Measurements from ENCODE around the gene ANGPTL2.

The ANGPTL2 gene

DNA sequence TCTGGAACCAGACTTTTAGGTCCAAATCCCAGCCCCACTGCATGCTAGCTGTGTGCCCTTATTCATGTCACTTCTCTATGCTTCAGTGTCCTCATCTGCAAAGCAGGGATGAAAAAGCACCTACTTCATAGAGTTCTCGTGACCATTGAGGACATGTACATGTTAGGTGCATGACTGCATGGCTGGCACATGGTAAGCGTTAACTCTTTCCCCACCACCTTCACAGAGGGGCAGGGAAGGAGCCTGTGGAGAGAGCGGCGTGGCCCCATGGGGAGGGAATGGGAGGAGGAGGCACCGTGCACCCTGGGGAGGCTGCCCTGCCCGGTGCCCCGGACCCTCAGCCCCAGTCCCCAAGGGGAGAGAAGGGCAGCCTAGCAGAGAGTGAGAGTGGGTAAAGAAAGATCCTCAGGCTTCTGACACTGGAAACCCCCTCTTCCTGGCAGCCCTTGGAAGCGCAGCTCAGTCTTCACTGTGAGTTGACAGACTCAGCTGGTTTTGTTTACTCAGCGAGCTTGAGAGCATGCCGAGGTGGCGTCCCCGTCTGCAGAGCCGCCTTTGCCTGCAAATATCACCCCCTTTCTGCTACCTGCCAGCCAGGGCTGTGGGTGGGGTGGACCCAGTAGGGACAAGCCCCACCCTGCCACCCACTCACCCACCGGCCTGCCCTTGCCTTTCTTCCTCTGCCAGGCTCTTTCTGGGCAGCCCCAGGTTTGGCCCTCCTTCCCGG is 10.6 kb upstream of the ANGPTL2 start:
- ChIA-PET CTCF (interaction anchor here (0.7 kb wide), 1 partner anchor 192 kb away, joined by 4 read pairs; no protein-coding TSS in a partner anchor), POLR2A (ENCODE audit: low non-redundant PET) (no interaction called here)
- DNase-seq (ENCODE audit: low spot score): no peak
- TF ChIP-seq, protein P1, sequence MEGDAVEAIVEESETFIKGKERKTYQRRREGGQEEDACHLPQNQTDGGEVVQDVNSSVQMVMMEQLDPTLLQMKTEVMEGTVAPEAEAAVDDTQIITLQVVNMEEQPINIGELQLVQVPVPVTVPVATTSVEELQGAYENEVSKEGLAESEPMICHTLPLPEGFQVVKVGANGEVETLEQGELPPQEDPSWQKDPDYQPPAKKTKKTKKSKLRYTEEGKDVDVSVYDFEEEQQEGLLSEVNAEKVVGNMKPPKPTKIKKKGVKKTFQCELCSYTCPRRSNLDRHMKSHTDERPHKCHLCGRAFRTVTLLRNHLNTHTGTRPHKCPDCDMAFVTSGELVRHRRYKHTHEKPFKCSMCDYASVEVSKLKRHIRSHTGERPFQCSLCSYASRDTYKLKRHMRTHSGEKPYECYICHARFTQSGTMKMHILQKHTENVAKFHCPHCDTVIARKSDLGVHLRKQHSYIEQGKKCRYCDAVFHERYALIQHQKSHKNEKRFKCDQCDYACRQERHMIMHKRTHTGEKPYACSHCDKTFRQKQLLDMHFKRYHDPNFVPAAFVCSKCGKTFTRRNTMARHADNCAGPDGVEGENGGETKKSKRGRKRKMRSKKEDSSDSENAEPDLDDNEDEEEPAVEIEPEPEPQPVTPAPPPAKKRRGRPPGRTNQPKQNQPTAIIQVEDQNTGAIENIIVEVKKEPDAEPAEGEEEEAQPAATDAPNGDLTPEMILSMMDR (conservative IDR thresholded peaks at IDR 0.05; ENCODE audit: low read depth): no peak
- H3K27ac ChIP-seq: no peak overlapping the region

DNA sequence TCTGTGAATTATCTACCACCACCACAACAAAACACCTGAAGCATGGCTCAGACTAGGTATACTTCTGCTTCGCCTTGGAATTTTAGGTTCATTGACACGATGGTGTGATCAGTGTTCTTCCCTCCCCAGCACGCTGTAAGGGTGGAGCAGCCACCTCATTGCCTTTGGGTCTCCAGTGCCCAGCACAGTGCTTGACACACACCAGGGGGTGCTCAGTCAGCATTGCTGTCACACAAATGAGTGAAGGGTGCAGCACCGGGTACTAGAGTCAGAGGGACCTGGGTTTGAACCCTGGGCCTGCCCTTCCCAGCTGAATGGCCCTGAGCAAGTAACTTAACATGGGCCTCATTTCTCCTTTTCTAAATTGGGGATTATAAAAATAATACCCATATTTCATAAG is 9.9 kb upstream of the ANGPTL2 start:
- ChIA-PET CTCF (interaction anchor here (0.6 to 0.7 kb wide), 2 partner anchors 174 to 1204 kb away, joined by 3 to 4 read pairs; no protein-coding TSS in a partner anchor), POLR2A (ENCODE audit: low non-redundant PET) (no interaction called here)

DNA sequence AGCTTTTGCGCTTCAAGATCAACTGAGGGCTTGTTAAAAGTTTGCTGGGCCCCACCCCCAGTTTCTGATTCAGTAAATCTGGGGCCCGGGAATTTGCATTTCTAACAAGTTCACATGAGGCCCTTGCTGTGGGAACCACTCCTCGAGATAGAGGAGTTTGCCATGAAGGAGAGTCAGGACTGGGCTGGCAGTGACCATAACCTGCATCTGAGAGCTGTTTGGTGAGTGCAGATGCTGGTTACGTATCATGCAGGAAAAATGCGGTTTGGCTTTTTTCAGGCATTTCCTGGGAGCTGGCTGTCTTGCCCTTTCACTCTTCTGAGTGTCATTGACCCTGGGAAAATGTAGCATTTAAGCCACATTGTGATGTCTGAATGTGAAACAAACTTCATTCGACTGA is 9.4 kb upstream of the ANGPTL2 start:
- TF ChIP-seq, protein P1 (conservative IDR thresholded peaks at IDR 0.05; ENCODE audit: low read depth): no peak
- DNase-seq (ENCODE audit: low spot score): peak; percentile 74
- ChIA-PET POLR2A (ENCODE audit: low non-redundant PET) (no interaction called here), CTCF (interaction anchor here (0.6 to 1.0 kb wide), 3 partner anchors 174 to 1205 kb away, joined by 3 to 4 read pairs (median 3); no protein-coding TSS in a partner anchor)
- peak overlapping the region; percentile 59 for H3K27ac ChIP-seq

More for the DNA sequence above, 9.9 kb upstream of the ANGPTL2 start:
- no peak overlapping the region for H3K27ac ChIP-seq
- TF ChIP-seq, protein P1 (conservative IDR thresholded peaks at IDR 0.05; ENCODE audit: low read depth): no peak
- no peak for DNase-seq (ENCODE audit: low spot score)

DNA sequence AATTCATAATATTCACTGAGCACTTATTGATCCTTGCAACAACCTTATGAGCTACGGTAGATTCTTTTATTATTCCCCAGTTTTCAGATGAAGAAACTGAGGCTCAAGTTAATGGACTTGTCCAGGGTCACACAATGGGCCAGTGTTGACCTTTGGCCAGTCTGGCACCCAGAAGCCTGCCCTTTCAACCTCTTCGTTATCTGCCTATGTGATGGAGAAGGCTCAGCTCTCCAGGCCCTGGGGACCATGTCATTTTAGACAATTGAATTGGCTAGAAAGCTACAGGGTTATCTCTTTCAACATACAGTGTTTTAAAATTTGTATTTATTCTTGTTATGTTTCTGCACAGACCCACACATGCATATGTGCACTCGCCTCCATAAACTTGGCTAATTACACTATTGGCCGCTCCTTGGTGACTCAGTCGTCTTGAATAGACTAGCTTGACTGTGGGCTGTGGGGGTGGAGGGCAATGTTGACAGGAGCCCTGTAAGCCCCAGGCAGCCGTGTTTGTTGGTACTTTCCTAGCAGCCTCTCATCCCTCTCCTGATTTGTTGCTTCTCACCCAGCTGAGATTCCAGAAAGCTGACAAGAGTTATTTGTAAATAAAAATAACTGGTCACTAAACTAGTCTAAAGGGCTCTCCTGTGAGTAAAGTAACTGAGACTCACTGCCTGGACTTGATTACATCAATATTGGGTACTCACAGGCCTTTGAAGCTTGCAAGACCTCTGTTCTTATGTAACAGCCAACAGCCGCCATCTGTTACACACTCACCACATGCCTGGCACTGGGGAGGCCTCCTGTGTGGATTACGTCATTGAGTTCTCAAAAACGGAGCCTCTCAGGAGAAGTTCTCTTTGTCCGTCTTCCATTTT is 8.5 kb upstream of the ANGPTL2 start:
- H3K27ac ChIP-seq: peak overlapping the region; percentile 59
- TF ChIP-seq, protein P1 (conservative IDR thresholded peaks at IDR 0.05; ENCODE audit: low read depth): no peak
- POLR2A ChIA-PET (ENCODE audit: low non-redundant PET): no interaction called here
- peak; percentile 89 for DNase-seq (ENCODE audit: low spot score)
- CTCF ChIA-PET: interaction anchor here (0.6 to 1.0 kb wide), 2 partner anchors 425 to 510 kb away, joined by 3 read pairs; no protein-coding TSS in a partner anchor

DNA sequence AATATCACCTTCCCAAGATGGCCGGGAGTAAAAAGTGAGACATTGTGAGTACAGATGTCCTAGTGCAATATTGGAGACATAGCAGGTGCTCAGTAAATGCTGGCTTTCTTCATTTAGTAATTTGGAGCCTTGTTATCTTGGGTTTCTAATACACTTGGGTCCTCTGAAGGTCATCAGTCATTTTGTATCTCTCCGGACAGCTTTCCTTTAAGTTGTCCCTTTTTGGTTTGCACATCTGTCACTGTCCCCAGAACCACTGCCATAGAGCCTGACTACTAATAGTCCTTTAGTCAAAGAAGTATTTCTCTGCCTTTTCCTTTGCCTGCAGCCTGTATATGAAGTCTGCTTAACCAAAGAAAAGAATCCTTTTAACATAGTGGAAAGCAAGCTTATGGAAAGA is 7.8 kb upstream of the ANGPTL2 start:
- H3K27ac ChIP-seq: no peak overlapping the region
- ChIA-PET POLR2A (ENCODE audit: low non-redundant PET) (no interaction called here), CTCF (no interaction called here)
- TF ChIP-seq, protein P1 (conservative IDR thresholded peaks at IDR 0.05; ENCODE audit: low read depth): no peak
- no peak for DNase-seq (ENCODE audit: low spot score)

DNA sequence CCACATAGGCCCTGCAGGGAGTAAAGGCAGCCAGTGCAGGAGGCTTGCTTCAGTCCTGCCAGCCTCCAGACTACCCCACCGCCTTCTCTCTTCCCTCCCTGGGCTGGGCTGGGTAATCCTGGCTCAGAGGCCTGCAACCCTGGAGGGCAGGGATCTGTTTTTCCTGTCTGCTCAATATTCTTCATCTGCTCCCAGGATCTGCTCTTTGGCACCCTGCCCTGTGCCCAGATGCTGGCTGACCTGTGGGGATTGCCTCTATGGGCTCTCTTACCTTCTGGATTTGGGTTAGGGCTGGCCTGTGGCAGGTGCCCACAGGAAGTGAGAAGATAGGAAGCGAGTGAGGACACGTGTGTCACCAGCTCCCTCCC is 7.3 kb upstream of the ANGPTL2 start:
- CTCF ChIA-PET: no interaction called here
- POLR2A ChIA-PET (ENCODE audit: low non-redundant PET): no interaction called here
- H3K27ac ChIP-seq: peak overlapping the region; percentile 27
- DNase-seq (ENCODE audit: low spot score): no peak
- TF ChIP-seq, protein P1 (conservative IDR thresholded peaks at IDR 0.05; ENCODE audit: low read depth): no peak

Data from RWPE1 (cell line).